Calu3 (cell line): ENCODE measurements around the gene LPCAT1. TPM values are rescaled to one million over a fixed set of nuclear protein-coding genes. Genes with fewer than 3 reads are reported as not detected.

Experiments
- BruUV-seq: library from RNA; stranded (reverse); fragments of 400-500 nt; replicated peaks from 2 replicates; lab custom pipeline; 2021; lab: Mats Ljungman, UMichigan
- CTCF ChIA-PET: fragments of 300-600 bp; sonication (Branson Sonifier 250); formaldehyde crosslinking; loops from one replicate; lab custom pipeline; 2022; ENCODE audit warnings: antibody characterized with exemption; lab: Charles Lee
- DNase-seq: peaks from one replicate; pipeline ENCODE4 v3.0.0; 2022
- H3K27ac Mint-ChIP-seq: one replicate; pipeline ENCODE4 v1.8.0; 2022; ENCODE audit warnings: mixed read lengths; ENCODE audit not compliant: unreplicated experiment
- H3K27me3 Mint-ChIP-seq: one replicate; pipeline ENCODE4 v1.8.0; 2022; ENCODE audit warnings: mixed read lengths; ENCODE audit not compliant: unreplicated experiment
- H3K36me3 Mint-ChIP-seq: one replicate; pipeline ENCODE4 v1.8.0; 2022; ENCODE audit warnings: mild to moderate bottlenecking, moderate library complexity, mixed read lengths; ENCODE audit not compliant: insufficient read depth, unreplicated experiment
- H3K4me1 Mint-ChIP-seq: one replicate; pipeline ENCODE4 v1.8.0; 2022; ENCODE audit warnings: mild to moderate bottlenecking, low read depth, mixed read lengths; ENCODE audit not compliant: unreplicated experiment
- H3K4me3 Mint-ChIP-seq: one replicate; pipeline ENCODE4 v1.8.0; 2022; ENCODE audit warnings: mild to moderate bottlenecking, low read depth, moderate library complexity, mixed read lengths; ENCODE audit not compliant: unreplicated experiment
- H3K9me3 Mint-ChIP-seq: one replicate; pipeline ENCODE4 v1.8.0; 2022; ENCODE audit warnings: low read depth, mixed read lengths; ENCODE audit not compliant: unreplicated experiment
- CTCF ChIP-seq: fragments of 200-600 bp; IDR thresholded peaks from one replicate; pipeline ENCODE4 v1.8.0; 2022; ENCODE audit warnings: antibody characterized with exemption; ENCODE audit not compliant: unreplicated experiment
- intact Hi-C: fragments of 100-400 bp; cut with micrococcal nuclease; formaldehyde crosslinking; loops from one replicate; pipeline ENCODE4 v1.10.0; 2022; ENCODE audit not compliant: unreplicated experiment
- total RNA-seq: library from RNA; stranded (reverse); gene quantifications from 2 replicates; pipeline ENCODE4 v1.2.3, GENCODE V29; 2022

The LPCAT1 gene
- total RNA-seq, 1 experiment from 2014 or later, result 42.3 TPM

GRCh38 chr5:1520791-1521453, 2.8 kb downstream of the LPCAT1 start:
- no peak for TF ChIP-seq CTCF
- Mint-ChIP-seq H3K27me3 (peaks cover 2% of the 10 kb centered on the region), H3K36me3 (peaks cover 47% of the 10 kb centered on the region), H3K4me1 (peaks cover 26% of the 10 kb centered on the region), H3K9me3 (no peaks in the 10 kb centered on the region), H3K4me3 (no peak overlapping the region), H3K27ac (no peak overlapping the region)
- BruUV-seq, result no TSS peak
- CTCF ChIA-PET, result no interaction called here
- intact Hi-C loops, result no loop called here
- no peak for DNase-seq

GRCh38 chr5:1519631-1520210, 4.0 kb downstream of the LPCAT1 start:
- Mint-ChIP-seq H3K36me3 (peaks cover 41% of the 10 kb centered on the region), H3K27me3 (no peaks in the 10 kb centered on the region), H3K27ac (no peak overlapping the region), H3K4me3 (no peak overlapping the region), H3K4me1 (peaks cover 29% of the 10 kb centered on the region), H3K9me3 (no peaks in the 10 kb centered on the region)
- no TSS peak for BruUV-seq
- intact Hi-C loops, result no loop called here
- no peak for DNase-seq
- CTCF ChIA-PET, result no interaction called here
- no peak for TF ChIP-seq CTCF

- no TSS peak for BruUV-seq
- no peak overlapping the region for H3K27ac Mint-ChIP-seq
- TF ChIP-seq CTCF, result no peak
- intact Hi-C loops, result no loop called here
- H3K36me3 Mint-ChIP-seq, result peaks cover 30% of the 10 kb centered on the region
- no peak for DNase-seq
- H3K9me3 Mint-ChIP-seq, result no peaks in the 10 kb centered on the region
- CTCF ChIA-PET, result no interaction called here
- peaks cover 29% of the 10 kb centered on the region for H3K4me1 Mint-ChIP-seq
- no peak overlapping the region for H3K4me3 Mint-ChIP-seq
- H3K27me3 Mint-ChIP-seq, result no peaks in the 10 kb centered on the region
Measured at GRCh38 chr5:1517838-1518237, 5.9 kb downstream of the LPCAT1 start.

- CTCF ChIA-PET, result no interaction called here
- DNase-seq, result no peak
- intact Hi-C loops, result no loop called here
- Mint-ChIP-seq H3K36me3 (peaks cover 21% of the 10 kb centered on the region), H3K27me3 (no peaks in the 10 kb centered on the region), H3K9me3 (no peaks in the 10 kb centered on the region), H3K4me1 (peaks cover 22% of the 10 kb centered on the region), H3K27ac (peak overlapping the region; percentile 50), H3K4me3 (no peak overlapping the region)
- no peak for TF ChIP-seq CTCF
- no TSS peak for BruUV-seq
Measured at GRCh38 chr5:1516615-1517601, 6.9 kb downstream of the LPCAT1 start.
